ENCODE measurements around the gene SOX18. TPM values are rescaled to one million over a fixed set of nuclear protein-coding genes. Genes with fewer than 3 reads are reported as not detected.

SOX18 gene
- 1.3 to 2.8 TPM (median 2.5 TPM) in 5 replicates for total RNA-seq (2022; extraction: Qiagen RNA extraction; ENCODE audit: low read depth)

DNA sequence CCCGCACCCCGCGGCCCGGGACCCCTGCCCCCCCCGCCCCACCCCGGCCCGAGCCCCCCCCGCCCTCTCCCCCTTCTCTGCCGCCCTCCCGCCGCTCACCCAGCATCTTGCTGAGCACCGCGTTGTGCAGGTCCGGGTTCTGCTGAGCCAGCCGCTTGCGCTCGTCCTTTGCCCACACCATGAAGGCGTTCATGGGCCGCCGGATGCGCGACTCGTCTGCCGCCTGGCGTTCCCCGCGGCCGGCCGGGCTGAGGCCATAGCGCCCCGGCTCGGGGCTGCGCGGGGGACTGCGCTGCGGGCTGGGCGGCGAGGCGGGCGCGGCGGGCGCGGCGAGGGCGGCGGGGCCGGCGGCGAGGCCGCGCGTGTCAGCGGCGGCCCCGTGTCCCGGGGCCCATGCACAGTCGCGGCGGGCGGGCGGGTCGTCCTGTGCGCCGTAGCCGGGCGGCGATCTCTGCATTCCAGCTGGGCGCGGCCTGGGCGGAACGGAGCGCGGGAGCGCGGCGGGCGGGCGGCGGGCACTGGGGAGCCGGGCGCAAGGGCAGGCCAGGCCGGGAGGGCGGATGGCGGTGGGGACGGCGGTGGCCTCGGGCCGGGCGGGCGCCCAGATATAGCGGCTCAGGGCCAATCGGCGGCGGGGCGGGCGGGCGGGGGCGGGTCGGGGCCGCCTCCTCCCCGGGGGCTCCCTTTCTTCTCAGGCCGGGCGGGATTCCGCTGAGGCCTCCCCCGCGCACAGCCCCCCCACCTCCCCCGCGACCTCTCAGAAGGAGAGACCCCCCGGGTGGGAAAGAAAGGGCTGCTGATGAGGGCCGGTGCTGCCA is at the start of gene SOX18:
Gene SOX18 (minus strand): TSS at position 580 of the 818 bp plus-strand sequence. CDS start 123 bp downstream, at position 457.

DNA sequence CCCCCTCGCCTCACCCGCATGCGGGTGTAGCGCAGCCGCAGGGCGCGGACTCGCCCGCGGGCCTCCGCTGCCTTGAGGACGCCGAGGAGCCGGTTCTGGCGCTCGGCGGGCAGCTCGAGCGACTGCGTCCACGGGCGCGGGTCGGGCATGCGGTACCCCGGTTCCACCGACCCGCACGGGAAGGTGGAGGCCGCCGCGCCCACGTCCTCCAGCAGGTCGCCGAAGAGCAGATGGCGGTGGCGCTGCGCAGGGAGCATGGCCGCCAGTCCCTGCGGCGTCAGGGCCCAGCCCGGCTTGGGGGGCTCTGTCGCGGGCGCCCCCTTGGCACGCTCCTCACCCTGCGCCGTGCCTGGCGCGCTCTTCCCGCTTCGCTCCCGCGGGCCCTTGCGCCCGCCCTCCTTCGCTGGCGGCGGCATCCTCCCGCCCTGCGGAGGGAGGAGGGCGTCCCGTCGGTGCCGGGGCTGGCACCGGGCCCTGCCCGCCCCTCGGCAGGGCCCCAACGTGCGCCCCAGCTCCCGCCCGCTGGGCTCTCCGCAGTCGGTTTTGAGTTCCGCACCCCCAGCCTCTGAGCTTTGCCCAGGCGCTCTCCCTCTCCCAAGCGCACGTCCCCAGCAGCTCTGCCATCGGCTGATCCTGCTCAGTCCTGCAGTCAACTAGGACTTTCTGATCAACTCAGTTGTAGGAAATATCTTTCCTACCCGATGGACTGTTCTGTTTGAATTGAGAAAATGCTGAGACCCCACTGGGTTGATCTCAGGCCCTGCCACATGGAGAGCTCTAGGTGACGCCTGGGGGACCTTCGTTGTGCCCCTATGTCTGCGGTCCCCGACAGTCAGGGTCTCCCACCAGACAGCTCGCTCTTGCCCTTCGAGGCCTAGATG is 34.6 kb upstream of the SOX18 start, which contains the start of gene LKAAEAR1:
Gene LKAAEAR1 (minus strand): TSS at position 595 of the 881 bp plus-strand sequence. CDS start 179 bp downstream, at position 416.

DNA sequence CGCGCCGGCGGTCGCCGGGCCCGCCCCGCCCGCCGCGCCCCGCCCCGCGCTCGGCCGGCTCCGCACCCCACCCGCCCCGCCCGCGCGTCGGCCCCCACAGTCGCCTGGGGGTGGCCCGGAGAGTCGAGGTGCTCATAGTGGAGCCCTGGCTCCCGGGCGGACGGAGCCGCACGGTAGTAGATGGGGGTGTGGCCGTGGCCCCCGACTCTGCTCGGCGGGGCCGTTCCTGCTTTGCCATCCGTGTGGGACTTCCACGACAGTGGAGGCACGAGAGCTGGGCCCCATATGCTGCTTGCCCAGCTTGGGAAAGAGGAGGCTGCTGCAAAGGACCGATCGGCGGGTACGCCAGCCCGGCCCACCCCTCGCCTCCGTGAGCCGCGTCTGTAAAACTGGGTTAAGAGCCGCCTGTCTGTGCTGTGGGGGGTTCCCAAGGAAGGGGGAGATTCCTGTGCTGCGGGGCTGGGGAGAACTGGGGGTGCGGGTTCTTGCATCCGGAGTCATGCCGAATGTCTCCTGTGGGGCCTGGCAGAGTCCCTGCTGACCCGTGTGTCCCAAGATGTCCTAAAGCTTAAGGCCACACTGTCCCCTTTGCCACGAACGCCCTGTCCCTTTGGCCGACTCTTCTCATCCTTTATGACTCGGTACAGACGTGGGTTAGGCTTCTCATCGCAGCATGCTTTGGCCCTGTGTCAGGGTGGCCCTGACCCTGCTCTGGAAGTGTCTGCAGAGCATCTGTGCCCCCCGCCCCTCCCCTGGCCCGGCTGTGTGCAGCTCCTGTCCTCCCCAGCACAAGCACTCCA is 30.8 kb upstream of the SOX18 start, which contains the start of gene OPRL1:
Gene OPRL1 (plus strand): TSS at position 70 of the 800 bp plus-strand sequence. CDS start 12,639 bp downstream, outside the sequence.

DNA sequence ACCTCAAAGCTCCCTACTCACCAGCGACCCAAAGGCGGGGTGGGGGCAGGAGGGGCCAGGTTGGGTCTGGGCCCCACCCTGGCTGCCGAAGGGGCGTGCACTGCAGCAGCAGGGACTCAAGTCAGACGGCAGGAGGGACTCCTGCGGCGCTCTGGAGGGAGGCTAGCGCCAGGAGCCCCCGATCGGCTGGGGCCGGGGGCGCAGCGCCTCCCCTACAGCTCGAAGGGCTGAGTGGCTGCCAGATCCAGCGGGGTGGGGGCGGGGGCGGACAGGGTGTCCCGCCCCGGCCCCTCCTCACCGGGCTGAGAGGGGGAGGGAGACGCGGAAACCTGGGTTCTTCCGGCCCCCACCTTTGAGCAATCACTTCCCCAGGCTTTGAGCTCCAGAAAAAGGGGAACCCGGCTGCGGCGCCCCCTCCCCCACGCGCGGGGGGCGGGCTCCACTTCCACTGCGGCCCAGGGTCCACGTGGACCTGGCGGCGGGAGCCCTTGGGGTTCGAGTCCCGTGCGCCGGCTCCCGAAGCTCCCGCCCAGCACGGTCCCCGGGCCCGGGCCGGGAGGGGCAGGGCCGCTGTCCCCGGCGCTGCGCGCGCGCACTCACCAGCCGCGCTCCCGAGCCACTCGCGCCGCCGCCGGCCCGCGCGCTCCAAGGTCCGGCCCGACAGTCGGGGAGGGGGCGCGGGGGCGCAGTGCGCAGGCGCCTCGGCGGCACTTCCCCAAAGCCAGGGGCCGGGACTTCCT is 30.0 kb upstream of the SOX18 start, which contains the start of gene RGS19:
Gene RGS19 (minus strand): TSS at position 246 of the 740 bp plus-strand sequence. CDS start 2,632 bp downstream, outside the sequence.

DNA sequence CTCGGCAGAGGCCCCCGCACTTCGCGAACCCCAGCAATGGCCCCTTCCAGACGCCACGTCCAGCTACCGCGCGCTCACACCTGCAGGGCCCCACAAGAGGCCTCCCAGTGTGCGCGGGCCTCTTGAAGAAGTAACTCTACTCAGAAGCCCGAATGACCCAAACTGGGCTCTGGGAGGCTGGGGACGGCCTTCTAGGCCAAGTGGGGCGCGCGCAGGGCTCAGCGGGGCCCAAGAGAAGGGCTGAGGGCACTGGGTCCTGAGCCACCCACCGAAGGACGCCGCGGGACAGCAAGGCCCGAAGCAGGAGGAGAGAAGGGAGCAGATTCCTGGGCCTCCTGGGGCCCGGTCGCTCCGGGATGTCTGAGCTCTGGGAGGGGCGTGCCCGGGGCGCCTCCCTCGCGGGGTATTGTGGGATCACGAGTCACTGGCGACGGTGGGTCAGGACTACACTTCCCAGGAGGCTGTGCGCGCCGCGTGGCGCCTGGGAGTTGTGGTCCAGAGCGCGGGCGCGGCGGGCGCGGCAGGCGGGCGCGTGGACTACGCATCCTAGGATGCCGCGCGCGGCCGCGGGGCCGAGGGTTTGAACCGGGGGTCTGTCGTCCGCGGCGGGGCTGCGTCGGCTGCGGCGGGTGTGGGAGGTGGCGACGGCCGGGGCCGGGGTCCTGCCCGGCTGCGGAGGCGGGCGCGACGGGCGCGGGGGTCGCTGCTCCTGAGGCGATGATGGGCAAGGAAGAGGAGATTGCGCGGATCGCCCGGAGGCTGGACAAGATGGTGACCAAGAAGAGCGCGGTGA is 13.4 kb upstream of the SOX18 start, which contains the start of gene TCEA2:
Gene TCEA2 (plus strand): TSS at position 603 of the 793 bp plus-strand sequence. CDS start 115 bp downstream, at position 718.

DNA sequence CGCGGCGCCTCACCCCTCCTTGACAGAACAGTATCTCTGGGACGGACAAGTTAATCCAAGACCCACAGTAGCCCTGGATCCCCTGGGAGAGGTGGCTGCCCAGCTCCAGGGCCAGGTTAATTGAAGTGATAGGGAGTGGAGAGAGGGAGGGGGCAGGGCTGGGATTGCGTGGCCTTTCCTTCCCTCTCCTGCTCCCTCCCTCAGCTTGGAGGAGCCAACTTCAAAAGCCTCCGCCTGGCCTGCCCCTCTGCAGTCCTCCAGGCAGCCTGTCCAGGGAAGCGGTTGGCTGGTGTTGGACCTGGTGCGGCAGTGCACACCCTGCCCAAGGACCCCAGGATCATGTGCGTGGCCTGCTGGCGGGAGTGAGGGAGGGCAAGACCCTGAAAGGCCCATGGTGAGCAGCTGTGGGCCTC is 13.5 kb downstream of the SOX18 start, which contains the start of gene C20orf204:
Gene C20orf204 (plus strand): TSS at position 250 of the 413 bp plus-strand sequence. CDS start 142 bp downstream, at position 392.

Other genes starting within 250 kb of the SOX18 start
- gene ZBTB46, start 218.4 kb downstream of the SOX18 start, total RNA-seq (2022; extraction: Qiagen RNA extraction; ENCODE audit: low read depth) = 0.46 to 0.96 TPM (median 0.71 TPM) in 5 replicates
- gene ABHD16B, start 188.1 kb downstream of the SOX18 start, total RNA-seq (2022; extraction: Qiagen RNA extraction; ENCODE audit: low read depth) = not detected in 5 replicates
- gene TPD52L2, start 184.4 kb downstream of the SOX18 start, total RNA-seq (2022; extraction: Qiagen RNA extraction; ENCODE audit: low read depth) = 119 to 131 TPM (median 126 TPM) in 5 replicates
- 23.4 to 32.0 TPM (median 28.7 TPM) in 5 replicates for gene DNAJC5, start 154.5 kb downstream of the SOX18 start, total RNA-seq (2022; extraction: Qiagen RNA extraction; ENCODE audit: low read depth)
- gene UCKL1, start 93.2 kb downstream of the SOX18 start, total RNA-seq (2022; extraction: Qiagen RNA extraction; ENCODE audit: low read depth) = 20.4 to 34.1 TPM (median 29.5 TPM) in 5 replicates
- 8.0 to 13.0 TPM (median 11.1 TPM) in 5 replicates for gene ZNF512B, start 79.7 kb downstream of the SOX18 start, total RNA-seq (2022; extraction: Qiagen RNA extraction; ENCODE audit: low read depth)
- not detected in 5 replicates for gene SAMD10, start 70.0 kb downstream of the SOX18 start, total RNA-seq (2022; extraction: Qiagen RNA extraction; ENCODE audit: low read depth)
- 50.6 to 57.0 TPM (median 53.9 TPM) in 5 replicates for gene PRPF6, start 68.5 kb downstream of the SOX18 start, total RNA-seq (2022; extraction: Qiagen RNA extraction; ENCODE audit: low read depth)
- gene C20orf204, start 13.5 kb downstream of the SOX18 start, total RNA-seq (2022; extraction: Qiagen RNA extraction; ENCODE audit: low read depth) = 0.30 to 0.54 TPM (median 0.35 TPM) in 5 replicates
- gene TCEA2, start 13.6 kb upstream of the SOX18 start, total RNA-seq (2022; extraction: Qiagen RNA extraction; ENCODE audit: low read depth) = 30.8 to 54.6 TPM (median 47.8 TPM) in 5 replicates
- 14.9 to 26.7 TPM (median 22.7 TPM) in 5 replicates for gene RGS19, start 29.9 kb upstream of the SOX18 start, total RNA-seq (2022; extraction: Qiagen RNA extraction; ENCODE audit: low read depth)
- gene OPRL1, start 30.4 kb upstream of the SOX18 start, total RNA-seq (2022; extraction: Qiagen RNA extraction; ENCODE audit: low read depth) = 0.43 to 0.89 TPM (median 0.61 TPM) in 5 replicates
- gene LKAAEAR1, start 34.8 kb upstream of the SOX18 start, total RNA-seq (2022; extraction: Qiagen RNA extraction; ENCODE audit: low read depth) = 0.79 to 2.0 TPM (median 1.7 TPM) in 5 replicates
- gene NPBWR2, start 57.9 kb upstream of the SOX18 start, total RNA-seq (2022; extraction: Qiagen RNA extraction; ENCODE audit: low read depth) = not detected in 5 replicates
- gene MYT1, start 114.8 kb upstream of the SOX18 start, total RNA-seq (2022; extraction: Qiagen RNA extraction; ENCODE audit: low read depth) = 0.03 to 0.45 TPM (median 0.27 TPM) in 4 of 5 replicates, not detected in the other
- 8.9 to 14.2 TPM (median 11.9 TPM) in 5 replicates for gene PCMTD2, start 206.1 kb upstream of the SOX18 start, total RNA-seq (2022; extraction: Qiagen RNA extraction; ENCODE audit: low read depth)

Measured in A549 treated with RU486 at 1 μM for 4 hours (cell line).